Vagina (tissue), 2 donors: Measurements from ENCODE around the gene CEP170B. TPM values are rescaled to one million over a fixed set of nuclear protein-coding genes. Genes with fewer than 3 reads are reported as not detected.
"Not testable (repeated sequence)": the region's sequence is repeated elsewhere in the genome, so short reads cannot be mapped to it uniquely, and the experiment has no call there.

Experiments
- DNase-seq, 2 donors: peaks; one replicate each; pipeline ENCODE4 v3.0.0-alpha.2; 2017; ENCODE audit errors: extremely low spot score in 2 of 2
- H3K27ac ChIP-seq: fragments of 200-600 bp; sonication (generic); one replicate; pipeline ENCODE4 v1.5.1; 2019
- H3K27me3 ChIP-seq: fragments of 200-600 bp; sonication (generic); one replicate; pipeline ENCODE4 v1.5.1; 2019
- H3K36me3 ChIP-seq, 2 donors: fragments of 200-600 bp; sonication (generic); one replicate each; pipeline ENCODE4 v1.5.1; 2017 to 2019
- H3K4me1 ChIP-seq: fragments of 200-600 bp; sonication (generic); one replicate; pipeline ENCODE4 v1.5.1; 2019
- H3K4me3 ChIP-seq, 2 donors: fragments of 200-600 bp; sonication (generic); 1 replicate in 1 of 2; 2 replicates in 1 of 2; pipeline ENCODE4 v1.5.1; 2016 to 2019
- H3K9me3 ChIP-seq: fragments of 200-600 bp; sonication (generic); one replicate; pipeline ENCODE4 v1.5.1; 2019
- POLR2A ChIP-seq, 2 donors: fragments of 450-650 bp; IDR thresholded peaks; one replicate each; pipeline ENCODE4 v1.6.1; 2017; ENCODE audit warnings: antibody characterized with exemption in 2 of 2, mild to moderate bottlenecking in 2 of 2, moderate library complexity in 2 of 2
- POLR2AphosphoS5 ChIP-seq, 2 donors: sonication (generic); formaldehyde crosslinking; IDR thresholded peaks; one replicate each; pipeline ENCODE4 v1.9.0; 2017; ENCODE audit warnings: antibody characterized with exemption in 2 of 2, mild to moderate bottlenecking in 2 of 2, low read depth in 1 of 2; ENCODE audit not compliant: insufficient read depth in 1 of 2
- intact Hi-C: fragments of 100-400 bp; cut with DNase I; formaldehyde crosslinking; loops from one replicate; pipeline ENCODE4 v1.15.1; 2023
- total RNA-seq: library from RNA; depleted of rRNA; stranded (reverse); fragments of >200 nt; gene quantifications from one replicate; pipeline ENCODE4 v1.2.3, GENCODE V29; 2016
- TF ChIP-seq, protein P1 (sequence below), 3 experiments: fragments of 450-650 bp in 2 of 3; fragments of 200-600 bp in 1 of 3; sonication (generic) in 1 of 3; IDR thresholded peaks; one replicate each; pipeline ENCODE4 v1.5.1; 2017 to 2019; ENCODE audit warnings: antibody characterized with exemption in 3 of 3, mild to moderate bottlenecking in 2 of 3, moderate library complexity in 2 of 3

Gene CEP170B
- total RNA-seq, 1 donor from 2014 or later: 17.9 TPM

DNA sequence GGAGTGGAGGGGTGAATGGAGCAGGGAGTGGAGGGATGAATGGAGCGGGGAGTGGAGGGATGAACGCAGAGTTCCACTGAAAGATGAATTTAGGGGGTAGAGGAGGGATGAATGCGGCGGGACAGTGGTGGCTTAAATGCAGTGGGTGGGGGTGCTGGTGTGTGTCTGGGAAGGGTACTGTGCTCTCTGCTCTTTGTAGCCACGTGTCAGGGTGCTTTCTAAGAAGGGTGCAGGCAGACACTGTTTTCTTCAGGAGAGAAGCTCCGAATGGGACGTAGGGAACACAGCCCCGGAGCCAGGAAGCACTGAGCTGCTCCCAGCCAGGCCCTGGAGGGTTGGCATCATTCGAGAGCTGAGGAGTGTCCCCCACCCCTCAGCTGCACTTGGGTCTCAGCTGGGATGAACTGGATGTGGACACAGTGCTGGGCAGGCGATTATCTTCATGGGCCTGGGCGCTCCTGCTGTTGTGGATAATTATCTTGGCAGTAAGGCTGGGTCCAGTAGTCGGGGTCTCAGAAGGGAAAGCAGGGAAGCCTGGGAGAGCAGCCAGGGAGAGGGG, 9.5 kb upstream of the CEP170B start:
- Histone ChIP-seq H3K4me3 (no peak overlapping the region), H3K9me3 (no peaks in the 10 kb centered on the region), H3K36me3 (no peaks in the 10 kb centered on the region), H3K4me1 (no peaks in the 10 kb centered on the region), H3K27me3 (no peaks in the 10 kb centered on the region), H3K27ac (no peak overlapping the region)
- intact Hi-C loops: no loop called here
- no peak for DNase-seq
- TF ChIP-seq POLR2A (IDR thresholded peaks at IDR 0.05) (no peak), POLR2AphosphoS5 (IDR thresholded peaks at IDR 0.05; ENCODE audit: insufficient read depth in 1 of 2, low read depth in 1 of 2) (no peak)
- TF ChIP-seq, protein P1, sequence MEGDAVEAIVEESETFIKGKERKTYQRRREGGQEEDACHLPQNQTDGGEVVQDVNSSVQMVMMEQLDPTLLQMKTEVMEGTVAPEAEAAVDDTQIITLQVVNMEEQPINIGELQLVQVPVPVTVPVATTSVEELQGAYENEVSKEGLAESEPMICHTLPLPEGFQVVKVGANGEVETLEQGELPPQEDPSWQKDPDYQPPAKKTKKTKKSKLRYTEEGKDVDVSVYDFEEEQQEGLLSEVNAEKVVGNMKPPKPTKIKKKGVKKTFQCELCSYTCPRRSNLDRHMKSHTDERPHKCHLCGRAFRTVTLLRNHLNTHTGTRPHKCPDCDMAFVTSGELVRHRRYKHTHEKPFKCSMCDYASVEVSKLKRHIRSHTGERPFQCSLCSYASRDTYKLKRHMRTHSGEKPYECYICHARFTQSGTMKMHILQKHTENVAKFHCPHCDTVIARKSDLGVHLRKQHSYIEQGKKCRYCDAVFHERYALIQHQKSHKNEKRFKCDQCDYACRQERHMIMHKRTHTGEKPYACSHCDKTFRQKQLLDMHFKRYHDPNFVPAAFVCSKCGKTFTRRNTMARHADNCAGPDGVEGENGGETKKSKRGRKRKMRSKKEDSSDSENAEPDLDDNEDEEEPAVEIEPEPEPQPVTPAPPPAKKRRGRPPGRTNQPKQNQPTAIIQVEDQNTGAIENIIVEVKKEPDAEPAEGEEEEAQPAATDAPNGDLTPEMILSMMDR (IDR thresholded peaks at IDR 0.05): no peak

DNA sequence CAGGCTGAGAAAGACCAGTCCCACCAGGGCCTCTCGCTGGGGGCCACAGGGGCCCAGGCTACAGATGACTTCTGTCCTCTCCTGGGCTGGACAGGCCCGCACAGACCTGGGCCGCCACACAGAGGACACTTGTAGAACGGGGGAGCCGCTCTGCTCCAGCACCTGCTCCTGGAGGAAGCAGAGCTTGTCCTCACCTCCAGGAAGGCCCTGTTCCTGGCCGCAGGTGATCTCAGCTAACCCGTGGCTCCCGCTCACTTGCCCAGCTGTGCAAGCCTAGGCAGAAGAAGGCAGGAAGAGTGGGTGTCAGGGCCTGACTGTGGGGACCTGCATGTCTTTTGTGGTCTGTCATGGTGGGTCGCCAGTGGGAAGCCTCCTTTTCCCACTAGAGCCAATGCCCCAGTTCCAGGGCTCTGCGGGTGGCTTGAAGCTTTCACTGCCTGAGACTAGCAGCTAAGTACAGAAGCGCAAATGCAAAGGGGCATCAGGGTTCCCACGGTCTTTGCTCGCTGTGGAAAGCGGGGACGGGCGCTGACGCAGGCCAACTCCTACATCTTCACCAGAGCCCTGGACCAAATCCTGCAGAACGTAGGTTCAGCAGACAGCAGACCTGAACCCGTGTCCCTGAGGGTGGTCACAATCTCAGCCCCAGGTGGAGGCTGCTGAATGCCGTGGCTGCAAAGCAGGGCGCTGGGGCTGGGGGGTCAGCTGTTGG, 8.8 kb upstream of the CEP170B start:
- no peak overlapping the region for H3K4me3 ChIP-seq
- no peaks in the 10 kb centered on the region for H3K27me3 ChIP-seq
- TF ChIP-seq POLR2A (IDR thresholded peaks at IDR 0.05): no peak
- TF ChIP-seq POLR2AphosphoS5 (IDR thresholded peaks at IDR 0.05; ENCODE audit: insufficient read depth in 1 of 2, low read depth in 1 of 2): no peak
- TF ChIP-seq, protein P1 (IDR thresholded peaks at IDR 0.05): no peak
- no peaks in the 10 kb centered on the region for H3K9me3 ChIP-seq
- DNase-seq: no peak
- no peaks in the 10 kb centered on the region for H3K36me3 ChIP-seq
- intact Hi-C loops: no loop called here
- H3K4me1 ChIP-seq: no peaks in the 10 kb centered on the region
- no peak overlapping the region for H3K27ac ChIP-seq

DNA sequence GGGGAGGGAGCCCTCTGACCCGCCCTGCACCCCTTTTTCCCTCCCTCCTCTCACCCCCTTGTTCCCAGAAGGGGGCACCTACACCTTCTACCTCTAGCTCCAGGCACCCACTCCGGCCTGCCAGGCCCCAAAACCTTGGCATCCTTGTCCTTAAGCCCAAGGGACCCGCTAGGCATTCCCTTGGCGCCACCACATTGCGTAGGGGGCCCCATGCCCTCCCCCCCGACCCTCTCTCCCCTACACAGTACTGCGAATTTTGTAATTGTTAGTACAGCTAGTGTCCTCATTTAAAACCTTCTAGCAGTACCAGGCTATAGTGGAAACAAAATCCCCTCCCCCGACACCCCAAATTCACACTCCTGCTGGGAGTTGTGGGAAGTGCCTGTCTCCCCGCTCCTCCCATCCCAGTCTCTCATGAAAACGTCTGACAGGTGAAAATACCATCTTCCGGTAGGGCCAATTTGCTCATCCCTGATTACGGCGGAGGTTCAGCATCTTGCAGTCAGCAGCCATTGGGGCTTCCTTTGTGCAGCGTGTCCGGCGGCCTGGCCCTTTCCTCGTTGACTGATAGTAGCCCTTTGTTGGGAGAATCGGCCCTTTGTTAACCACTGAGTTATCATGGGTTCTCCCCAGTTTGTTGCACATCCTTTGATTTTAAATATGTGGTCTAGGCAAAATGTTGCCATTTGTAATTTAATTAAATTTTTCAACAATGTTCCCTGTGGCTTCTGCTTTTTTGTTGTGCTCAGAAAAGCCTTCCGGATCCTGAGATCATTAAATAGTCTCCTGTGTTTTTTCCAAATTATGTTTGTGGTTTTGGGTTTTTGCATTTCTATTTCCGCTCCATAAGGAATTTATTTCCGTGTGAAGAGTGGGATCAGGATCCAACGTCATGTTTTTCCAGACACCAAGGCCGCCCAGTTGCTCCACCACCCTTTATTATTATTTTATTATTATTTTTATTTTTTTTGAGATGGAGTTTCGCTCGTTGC, 7.9 kb upstream of the CEP170B start:
- no peaks in the 10 kb centered on the region for H3K27me3 ChIP-seq
- H3K27ac ChIP-seq: no peak overlapping the region
- H3K4me1 ChIP-seq: no peaks in the 10 kb centered on the region
- H3K4me3 ChIP-seq: no peak overlapping the region
- H3K36me3 ChIP-seq: no peaks in the 10 kb centered on the region
- intact Hi-C loops: no loop called here
- DNase-seq: no peak
- TF ChIP-seq, protein P1 (IDR thresholded peaks at IDR 0.05): no peak
- TF ChIP-seq POLR2A (IDR thresholded peaks at IDR 0.05) (no peak), POLR2AphosphoS5 (IDR thresholded peaks at IDR 0.05; ENCODE audit: insufficient read depth in 1 of 2, low read depth in 1 of 2) (no peak)
- no peaks in the 10 kb centered on the region for H3K9me3 ChIP-seq

DNA sequence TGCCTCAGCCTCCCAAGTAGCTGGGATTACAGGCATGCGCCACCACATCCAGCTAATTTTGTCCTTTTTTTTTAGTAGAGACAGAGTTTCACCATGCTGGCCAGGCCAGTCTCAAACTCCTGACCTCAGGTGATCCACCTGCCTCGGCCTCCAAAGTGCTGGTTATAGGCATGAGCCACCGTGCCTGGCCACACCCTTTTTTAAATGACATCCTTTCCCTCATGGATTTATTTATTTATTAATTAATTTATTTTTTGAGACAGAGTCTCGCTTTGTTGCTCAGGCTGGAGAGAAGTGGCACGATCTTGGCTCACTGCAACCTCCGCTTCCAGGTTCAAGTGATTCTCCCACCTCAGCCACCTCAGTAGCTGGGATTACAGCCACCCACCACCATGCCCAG, 7.1 kb upstream of the CEP170B start:
- not testable (repeated sequence) for H3K27ac ChIP-seq, DNase-seq

DNA sequence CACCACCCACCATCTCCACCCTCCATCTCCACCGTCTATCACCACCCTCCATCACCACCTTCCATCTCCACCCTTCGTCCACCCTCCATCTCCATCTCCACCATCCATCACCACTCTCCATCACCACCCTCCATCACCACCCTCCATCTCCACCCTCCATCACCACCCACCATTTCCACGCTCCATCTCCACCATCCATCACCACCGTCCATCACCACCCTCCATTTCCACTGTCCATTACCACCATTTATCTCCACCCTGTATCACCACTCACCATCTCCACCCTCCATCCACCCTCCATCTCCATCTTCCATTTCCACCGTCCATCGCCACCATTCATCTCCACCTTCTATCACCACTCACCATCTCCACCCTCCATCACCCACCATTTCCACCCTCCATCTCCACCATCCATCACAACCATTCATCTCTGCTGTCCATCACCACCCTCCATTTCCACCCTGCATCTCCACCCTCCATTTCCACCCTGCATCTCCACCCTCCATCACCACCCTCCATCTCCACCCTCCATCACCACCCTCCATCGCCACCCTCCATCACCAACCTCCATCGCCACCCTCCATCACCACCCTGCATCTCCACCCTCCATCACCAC, 6.1 kb upstream of the CEP170B start:
- no peaks in the 10 kb centered on the region for H3K27me3 ChIP-seq
- H3K4me1 ChIP-seq: no peaks in the 10 kb centered on the region
- H3K27ac ChIP-seq: no peak overlapping the region
- intact Hi-C loops: no loop called here
- no peak for DNase-seq
- H3K36me3 ChIP-seq: no peaks in the 10 kb centered on the region
- H3K4me3 ChIP-seq: no peak overlapping the region
- no peaks in the 10 kb centered on the region for H3K9me3 ChIP-seq
- no peak for TF ChIP-seq POLR2AphosphoS5 (IDR thresholded peaks at IDR 0.05; ENCODE audit: insufficient read depth in 1 of 2, low read depth in 1 of 2)
- TF ChIP-seq POLR2A (IDR thresholded peaks at IDR 0.05): no peak
- TF ChIP-seq, protein P1 (IDR thresholded peaks at IDR 0.05): no peak

More for the DNA sequence above, 7.1 kb upstream of the CEP170B start:
- H3K4me3 ChIP-seq, H3K27me3 ChIP-seq, H3K4me1 ChIP-seq, H3K9me3 ChIP-seq, H3K36me3 ChIP-seq, intact Hi-C loops: not testable (repeated sequence)
